ENCODE measurements around the gene GTF3C4.
"Not testable (repeated sequence)": the region's sequence is repeated elsewhere in the genome, so short reads cannot be mapped to it uniquely, and the experiment has no call there.

Gene GTF3C4

GRCh38 chr9:132710333-132710732 lies 40.1 kb downstream of the GTF3C4 start:
- Histone ChIP-seq H3K4me3 (ENCODE audit: insufficient read depth, low read depth, low read length, poor library complexity, severe bottlenecking) (no peak overlapping the region), H3K36me3 (ENCODE audit: control insufficient read depth, insufficient read depth, low read length) (no peaks in the 10 kb centered on the region), H3K27me3 (replicated peaks; ENCODE audit: control insufficient read depth, insufficient read depth, low read length, poor library complexity, severe bottlenecking) (no peaks in the 10 kb centered on the region), H3K9me3 (ENCODE audit: control insufficient read depth, low read length) (no peaks in the 10 kb centered on the region), H3K4me1 (ENCODE audit: control insufficient read depth, insufficient read depth, low read length, poor library complexity, severe bottlenecking) (no peaks in the 10 kb centered on the region), H3K27ac (ENCODE audit: insufficient read depth, low read length, poor library complexity, severe bottlenecking) (no peak overlapping the region)
- no peak for DNase-seq

- not testable (repeated sequence) for H3K4me3 ChIP-seq (ENCODE audit: insufficient read depth, low read depth, low read length, poor library complexity, severe bottlenecking); H3K9me3 ChIP-seq (ENCODE audit: control insufficient read depth, low read length); H3K4me1 ChIP-seq (ENCODE audit: control insufficient read depth, insufficient read depth, low read length, poor library complexity, severe bottlenecking); DNase-seq; H3K27me3 ChIP-seq (replicated peaks; ENCODE audit: control insufficient read depth, insufficient read depth, low read length, poor library complexity, severe bottlenecking); H3K27ac ChIP-seq (ENCODE audit: insufficient read depth, low read length, poor library complexity, severe bottlenecking); H3K36me3 ChIP-seq (ENCODE audit: control insufficient read depth, insufficient read depth, low read length)
Observed at GRCh38 chr9:132711152-132711551, 40.9 kb downstream of the GTF3C4 start.

GRCh38 chr9:132711846-132712245 lies 41.6 kb downstream of the GTF3C4 start:
- no peaks in the 10 kb centered on the region for H3K9me3 ChIP-seq (ENCODE audit: control insufficient read depth, low read length)
- H3K4me1 ChIP-seq (ENCODE audit: control insufficient read depth, insufficient read depth, low read length, poor library complexity, severe bottlenecking) = no peaks in the 10 kb centered on the region
- H3K36me3 ChIP-seq (ENCODE audit: control insufficient read depth, insufficient read depth, low read length) = no peaks in the 10 kb centered on the region
- no peak overlapping the region for H3K4me3 ChIP-seq (ENCODE audit: insufficient read depth, low read depth, low read length, poor library complexity, severe bottlenecking)
- no peaks in the 10 kb centered on the region for H3K27me3 ChIP-seq (replicated peaks; ENCODE audit: control insufficient read depth, insufficient read depth, low read length, poor library complexity, severe bottlenecking)
- no peak for DNase-seq
- no peak overlapping the region for H3K27ac ChIP-seq (ENCODE audit: insufficient read depth, low read length, poor library complexity, severe bottlenecking)

GRCh38 chr9:132712753-132713152 lies 42.5 kb downstream of the GTF3C4 start:
- no peak overlapping the region for H3K27ac ChIP-seq (ENCODE audit: insufficient read depth, low read length, poor library complexity, severe bottlenecking)
- H3K27me3 ChIP-seq (replicated peaks; ENCODE audit: control insufficient read depth, insufficient read depth, low read length, poor library complexity, severe bottlenecking) = no peaks in the 10 kb centered on the region
- no peaks in the 10 kb centered on the region for H3K9me3 ChIP-seq (ENCODE audit: control insufficient read depth, low read length)
- no peaks in the 10 kb centered on the region for H3K36me3 ChIP-seq (ENCODE audit: control insufficient read depth, insufficient read depth, low read length)
- DNase-seq = no peak
- no peaks in the 10 kb centered on the region for H3K4me1 ChIP-seq (ENCODE audit: control insufficient read depth, insufficient read depth, low read length, poor library complexity, severe bottlenecking)
- no peak overlapping the region for H3K4me3 ChIP-seq (ENCODE audit: insufficient read depth, low read depth, low read length, poor library complexity, severe bottlenecking)

- H3K27ac ChIP-seq (ENCODE audit: insufficient read depth, low read length, poor library complexity, severe bottlenecking) = no peak overlapping the region
- no peaks in the 10 kb centered on the region for H3K9me3 ChIP-seq (ENCODE audit: control insufficient read depth, low read length)
- H3K4me1 ChIP-seq (ENCODE audit: control insufficient read depth, insufficient read depth, low read length, poor library complexity, severe bottlenecking) = no peaks in the 10 kb centered on the region
- no peaks in the 10 kb centered on the region for H3K36me3 ChIP-seq (ENCODE audit: control insufficient read depth, insufficient read depth, low read length)
- no peaks in the 10 kb centered on the region for H3K27me3 ChIP-seq (replicated peaks; ENCODE audit: control insufficient read depth, insufficient read depth, low read length, poor library complexity, severe bottlenecking)
- no peak overlapping the region for H3K4me3 ChIP-seq (ENCODE audit: insufficient read depth, low read depth, low read length, poor library complexity, severe bottlenecking)
- no peak for DNase-seq
Observed at GRCh38 chr9:132716007-132716406, 45.7 kb downstream of the GTF3C4 start.

GRCh38 chr9:132717326-132717945 lies 47.2 kb downstream of the GTF3C4 start:
- no peak for DNase-seq
- H3K27ac ChIP-seq (ENCODE audit: insufficient read depth, low read length, poor library complexity, severe bottlenecking) = no peak overlapping the region
- no peaks in the 10 kb centered on the region for H3K4me1 ChIP-seq (ENCODE audit: control insufficient read depth, insufficient read depth, low read length, poor library complexity, severe bottlenecking)
- H3K27me3 ChIP-seq (replicated peaks; ENCODE audit: control insufficient read depth, insufficient read depth, low read length, poor library complexity, severe bottlenecking) = no peaks in the 10 kb centered on the region
- H3K4me3 ChIP-seq (ENCODE audit: insufficient read depth, low read depth, low read length, poor library complexity, severe bottlenecking) = no peak overlapping the region
- no peaks in the 10 kb centered on the region for H3K9me3 ChIP-seq (ENCODE audit: control insufficient read depth, low read length)
- H3K36me3 ChIP-seq (ENCODE audit: control insufficient read depth, insufficient read depth, low read length) = no peaks in the 10 kb centered on the region

GRCh38 chr9:132718381-132718928 lies 48.2 kb downstream of the GTF3C4 start:
- not testable (repeated sequence) for H3K27ac ChIP-seq (ENCODE audit: insufficient read depth, low read length, poor library complexity, severe bottlenecking); H3K36me3 ChIP-seq (ENCODE audit: control insufficient read depth, insufficient read depth, low read length); H3K9me3 ChIP-seq (ENCODE audit: control insufficient read depth, low read length); DNase-seq; H3K27me3 ChIP-seq (replicated peaks; ENCODE audit: control insufficient read depth, insufficient read depth, low read length, poor library complexity, severe bottlenecking); H3K4me3 ChIP-seq (ENCODE audit: insufficient read depth, low read depth, low read length, poor library complexity, severe bottlenecking); H3K4me1 ChIP-seq (ENCODE audit: control insufficient read depth, insufficient read depth, low read length, poor library complexity, severe bottlenecking)

GRCh38 chr9:132721661-132722060 lies 51.4 kb downstream of the GTF3C4 start:
- Histone ChIP-seq H3K36me3 (ENCODE audit: control insufficient read depth, insufficient read depth, low read length) (no peaks in the 10 kb centered on the region), H3K27me3 (replicated peaks; ENCODE audit: control insufficient read depth, insufficient read depth, low read length, poor library complexity, severe bottlenecking) (no peaks in the 10 kb centered on the region), H3K27ac (ENCODE audit: insufficient read depth, low read length, poor library complexity, severe bottlenecking) (no peak overlapping the region), H3K4me3 (ENCODE audit: insufficient read depth, low read depth, low read length, poor library complexity, severe bottlenecking) (no peak overlapping the region), H3K9me3 (ENCODE audit: control insufficient read depth, low read length) (no peaks in the 10 kb centered on the region), H3K4me1 (ENCODE audit: control insufficient read depth, insufficient read depth, low read length, poor library complexity, severe bottlenecking) (no peaks in the 10 kb centered on the region)
- DNase-seq = no peak

- Histone ChIP-seq H3K36me3 (ENCODE audit: control insufficient read depth, insufficient read depth, low read length) (no peaks in the 10 kb centered on the region), H3K9me3 (ENCODE audit: control insufficient read depth, low read length) (no peaks in the 10 kb centered on the region), H3K27me3 (replicated peaks; ENCODE audit: control insufficient read depth, insufficient read depth, low read length, poor library complexity, severe bottlenecking) (no peaks in the 10 kb centered on the region), H3K27ac (ENCODE audit: insufficient read depth, low read length, poor library complexity, severe bottlenecking) (no peak overlapping the region), H3K4me1 (ENCODE audit: control insufficient read depth, insufficient read depth, low read length, poor library complexity, severe bottlenecking) (no peaks in the 10 kb centered on the region), H3K4me3 (ENCODE audit: insufficient read depth, low read depth, low read length, poor library complexity, severe bottlenecking) (no peak overlapping the region)
- no peak for DNase-seq
Observed at GRCh38 chr9:132722564-132723065, 52.4 kb downstream of the GTF3C4 start.

- Histone ChIP-seq H3K27me3 (replicated peaks; ENCODE audit: control insufficient read depth, insufficient read depth, low read length, poor library complexity, severe bottlenecking) (no peaks in the 10 kb centered on the region), H3K4me3 (ENCODE audit: insufficient read depth, low read depth, low read length, poor library complexity, severe bottlenecking) (no peak overlapping the region), H3K4me1 (ENCODE audit: control insufficient read depth, insufficient read depth, low read length, poor library complexity, severe bottlenecking) (no peaks in the 10 kb centered on the region), H3K27ac (ENCODE audit: insufficient read depth, low read length, poor library complexity, severe bottlenecking) (no peak overlapping the region), H3K9me3 (ENCODE audit: control insufficient read depth, low read length) (no peaks in the 10 kb centered on the region), H3K36me3 (ENCODE audit: control insufficient read depth, insufficient read depth, low read length) (no peaks in the 10 kb centered on the region)
- no peak for DNase-seq
Observed at GRCh38 chr9:132723809-132724208, 53.5 kb downstream of the GTF3C4 start.

Data from effector memory CD4-positive, alpha-beta T cell (primary cell).